Stomach (tissue), 19 donors: ENCODE data around the gene SLITRK3. TPM values are rescaled to one million over a fixed set of nuclear protein-coding genes. Genes with fewer than 3 reads are reported as not detected.

Experiments
- DNase-seq, 2 donors: peaks; one replicate each; pipeline versions ENCODE4 v3.0.0 to v3.0.0-alpha.2; 2013 to 2019
- H3K27ac ChIP-seq, 5 donors: fragments of 200-600 bp in 4 of 5; sonication (generic) in 4 of 5; one replicate each; pipeline ENCODE4 v1.5.1; 2013 to 2019; ENCODE audit warnings: mild to moderate bottlenecking in 1 of 5, moderate library complexity in 1 of 5
- H3K27me3 ChIP-seq, 3 donors: fragments of 200-600 bp; sonication (generic); one replicate each; pipeline ENCODE4 v1.5.1; 2017 to 2019; ENCODE audit warnings: mixed run types in 1 of 3
- H3K36me3 ChIP-seq, 4 donors: fragments of 200-600 bp; sonication (generic); 1 replicate in 3 of 4; 2 replicates in 1 of 4; pipeline ENCODE4 v1.5.1; 2016 to 2019
- H3K4me1 ChIP-seq, 4 donors: fragments of 200-600 bp; sonication (generic); one replicate each; pipeline ENCODE4 v1.5.1; 2016 to 2019
- H3K4me3 ChIP-seq, 4 donors: fragments of 200-600 bp; sonication (generic) in 3 of 4; one replicate each; pipeline ENCODE4 v1.5.1; 2016 to 2019; ENCODE audit warnings: mild to moderate bottlenecking in 1 of 4
- H3K9me3 ChIP-seq, 4 donors: fragments of 200-600 bp; sonication (generic); one replicate each; pipeline ENCODE4 v1.5.1; 2016 to 2019
- EP300 ChIP-seq: sonication (generic); formaldehyde crosslinking; IDR thresholded peaks from one replicate; pipeline ENCODE4 v1.6.1; 2017; ENCODE audit warnings: antibody characterized with exemption
- POLR2A ChIP-seq, 4 donors: fragments of 450-650 bp; IDR thresholded peaks; one replicate each; pipeline ENCODE4 v1.6.1; 2016; ENCODE audit warnings: antibody characterized with exemption in 4 of 4, control low read depth in 2 of 4, mild to moderate bottlenecking in 1 of 4, moderate library complexity in 1 of 4
- POLR2AphosphoS5 ChIP-seq, 3 donors: sonication (generic); formaldehyde crosslinking; IDR thresholded peaks; one replicate each; pipeline ENCODE4 v1.6.1; 2016; ENCODE audit warnings: antibody characterized with exemption in 3 of 3
- WGBS, 5 donors: extraction: QIAGEN DNeasy Blood & Tissue Kit in 3 of 5; methylation state at CpG; one replicate each; pipeline versions ENCODE4 v1.1.5 to v1.1.7; 2013 to 2018; 5-methylcytosine and 5-hydroxymethylcytosine counted together
- intact Hi-C: fragments of 100-400 bp; cut with DNase I; formaldehyde crosslinking; loops from one replicate; pipeline ENCODE4 v1.15.1; 2023; ENCODE audit warnings: low total_unique reads
- long read RNA-seq, 10 donors: transcript quantifications; one replicate each; lab custom pipeline, GENCODE V29; 2026
- polyA plus RNA-seq, 3 donors: library from polyadenylated mRNA; stranded (reverse); fragments of 200-250 nt; gene quantifications; one replicate each; pipeline ENCODE4 v1.2.3, GENCODE V29; 2013
- total RNA-seq, 5 donors: library from RNA; depleted of rRNA; stranded (reverse); fragments of >200 nt; gene quantifications; one replicate each; pipeline versions ENCODE4 v1.1.0 to v1.2.3, GENCODE V29; 2014 to 2016
- TF ChIP-seq, protein P1 (sequence below), 7 experiments: fragments of 450-650 bp in 4 of 7; fragments of 200-600 bp in 3 of 7; sonication (generic) in 3 of 7; IDR thresholded peaks; one replicate each; pipeline ENCODE4 v1.5.1; 2016 to 2019; ENCODE audit warnings: antibody characterized with exemption in 7 of 7, control low read depth in 2 of 7, mild to moderate bottlenecking in 1 of 7
- donor health status: healthy with polysubstance abuse.
- donor health status: Bipolar disorder and iron deficiency.
- donor health status: healthy.

SLITRK3 gene, protein sequence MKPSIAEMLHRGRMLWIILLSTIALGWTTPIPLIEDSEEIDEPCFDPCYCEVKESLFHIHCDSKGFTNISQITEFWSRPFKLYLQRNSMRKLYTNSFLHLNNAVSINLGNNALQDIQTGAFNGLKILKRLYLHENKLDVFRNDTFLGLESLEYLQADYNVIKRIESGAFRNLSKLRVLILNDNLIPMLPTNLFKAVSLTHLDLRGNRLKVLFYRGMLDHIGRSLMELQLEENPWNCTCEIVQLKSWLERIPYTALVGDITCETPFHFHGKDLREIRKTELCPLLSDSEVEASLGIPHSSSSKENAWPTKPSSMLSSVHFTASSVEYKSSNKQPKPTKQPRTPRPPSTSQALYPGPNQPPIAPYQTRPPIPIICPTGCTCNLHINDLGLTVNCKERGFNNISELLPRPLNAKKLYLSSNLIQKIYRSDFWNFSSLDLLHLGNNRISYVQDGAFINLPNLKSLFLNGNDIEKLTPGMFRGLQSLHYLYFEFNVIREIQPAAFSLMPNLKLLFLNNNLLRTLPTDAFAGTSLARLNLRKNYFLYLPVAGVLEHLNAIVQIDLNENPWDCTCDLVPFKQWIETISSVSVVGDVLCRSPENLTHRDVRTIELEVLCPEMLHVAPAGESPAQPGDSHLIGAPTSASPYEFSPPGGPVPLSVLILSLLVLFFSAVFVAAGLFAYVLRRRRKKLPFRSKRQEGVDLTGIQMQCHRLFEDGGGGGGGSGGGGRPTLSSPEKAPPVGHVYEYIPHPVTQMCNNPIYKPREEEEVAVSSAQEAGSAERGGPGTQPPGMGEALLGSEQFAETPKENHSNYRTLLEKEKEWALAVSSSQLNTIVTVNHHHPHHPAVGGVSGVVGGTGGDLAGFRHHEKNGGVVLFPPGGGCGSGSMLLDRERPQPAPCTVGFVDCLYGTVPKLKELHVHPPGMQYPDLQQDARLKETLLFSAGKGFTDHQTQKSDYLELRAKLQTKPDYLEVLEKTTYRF
- total RNA-seq (1 to 10 TPM in 1 of 5 donors, under 1 TPM in 1, not detected in 3; 0.72 to 2.6 TPM), polyA plus RNA-seq (under 1 TPM in 2 of 3 donors, not detected in 1; 0.06 to 0.48 TPM)
- long read RNA-seq, donor 1, full-length matches to known transcripts: 2 of 2 reads
- long read RNA-seq, donor 1, partial matches to known transcripts: 0 of 2 reads
- long read RNA-seq, donor 1, other reads (novel, unspliced or antisense): 0 of 2 reads
- long read RNA-seq, donor 2, full-length matches to known transcripts: 1 of 1 reads
- long read RNA-seq, donor 2, partial matches to known transcripts: 0 of 1 reads
- long read RNA-seq, donor 2, other reads (novel, unspliced or antisense): 0 of 1 reads
- long read RNA-seq, donor 3, full-length matches to known transcripts: 3 of 3 reads
- long read RNA-seq, donor 3, partial matches to known transcripts: 0 of 3 reads
- long read RNA-seq, donor 3, other reads (novel, unspliced or antisense): 0 of 3 reads
- long read RNA-seq, donor 4, full-length matches to known transcripts: 1 of 1 reads
- long read RNA-seq, donor 4, partial matches to known transcripts: 0 of 1 reads
- long read RNA-seq, donor 4, other reads (novel, unspliced or antisense): 0 of 1 reads
- long read RNA-seq, donor 5, full-length matches to known transcripts: 2 of 2 reads
- long read RNA-seq, donor 5, partial matches to known transcripts: 0 of 2 reads
- long read RNA-seq, donor 5, other reads (novel, unspliced or antisense): 0 of 2 reads
- long read RNA-seq, donor 6: 0 reads
- long read RNA-seq, donor 7, full-length matches to known transcripts: 1 of 1 reads
- long read RNA-seq, donor 7, partial matches to known transcripts: 0 of 1 reads
- long read RNA-seq, donor 7, other reads (novel, unspliced or antisense): 0 of 1 reads
- long read RNA-seq, donor 8, full-length matches to known transcripts: 1 of 1 reads
- long read RNA-seq, donor 8, partial matches to known transcripts: 0 of 1 reads
- long read RNA-seq, donor 8, other reads (novel, unspliced or antisense): 0 of 1 reads
- long read RNA-seq, donor 9, full-length matches to known transcripts: 3 of 3 reads
- long read RNA-seq, donor 9, partial matches to known transcripts: 0 of 3 reads
- long read RNA-seq, donor 9, other reads (novel, unspliced or antisense): 0 of 3 reads
- long read RNA-seq, donor 10, full-length matches to known transcripts: 2 of 2 reads
- long read RNA-seq, donor 10, partial matches to known transcripts: 0 of 2 reads
- long read RNA-seq, donor 10, other reads (novel, unspliced or antisense): 0 of 2 reads

DNA sequence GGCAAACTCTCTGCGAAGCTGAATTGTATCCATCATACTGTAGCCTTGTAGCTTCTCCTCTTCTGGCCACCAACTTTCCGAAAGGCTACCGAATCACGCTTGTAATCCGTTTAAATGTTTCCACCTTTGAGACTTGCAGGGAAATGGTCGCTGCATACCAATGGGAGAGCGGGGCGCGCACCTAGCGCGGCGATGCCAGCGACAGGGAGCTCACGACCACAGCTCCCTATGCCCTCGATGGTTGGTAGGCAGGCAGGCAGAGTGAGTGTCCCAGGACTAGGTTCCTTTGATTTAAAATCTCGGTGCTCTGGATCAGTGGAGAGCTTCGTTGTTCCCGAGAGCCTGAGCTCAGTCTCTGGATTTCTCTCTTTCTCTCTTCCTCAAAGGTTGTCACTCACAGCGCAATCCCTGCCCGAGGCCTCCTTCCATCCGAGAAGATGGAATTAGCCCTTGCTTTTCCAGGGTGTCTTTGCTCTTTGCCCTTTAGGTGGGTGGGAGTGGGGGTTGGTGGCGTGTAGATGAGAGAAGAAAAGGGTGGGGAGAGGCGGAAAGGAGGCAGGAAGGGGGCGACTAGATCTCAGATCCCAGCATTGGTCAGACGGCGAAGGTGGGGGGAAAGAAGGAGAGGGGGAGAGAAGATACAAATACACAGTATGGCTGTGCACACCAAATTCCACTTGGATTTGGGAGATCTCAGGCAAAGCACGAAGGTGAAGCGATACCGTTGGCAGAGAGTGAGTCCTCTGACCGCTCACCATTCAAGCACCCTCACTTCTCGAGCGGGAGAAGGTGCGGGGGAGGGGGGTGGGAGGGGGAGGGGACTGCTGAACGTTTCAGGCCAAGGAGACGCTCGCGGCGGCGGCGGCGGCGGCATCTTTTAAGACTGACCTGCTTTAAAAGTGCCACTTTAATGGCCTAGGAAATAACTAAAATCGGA lies at the start of gene SLITRK3:
SLITRK3 (minus strand) TSS at position 745 of the 937 bp plus-strand sequence. CDS start 5,554 bp downstream, outside the sequence.
- Histone ChIP-seq H3K4me1 (peaks cover 16 to 51% (median 38%) of the 10 kb centered on the region in 4 donors), H3K36me3 (no peaks in the 10 kb centered on the region), H3K4me3 (peak within 1 kb of the TSS; percentile 42 to 51 (median 46)), H3K9me3 (no peaks in the 10 kb centered on the region), H3K27ac (peak within 1 kb of the TSS in 1 of 5 donors; percentile 41), H3K27me3 (peaks cover 4 to 82% (median 62%) of the 10 kb centered on the region in 3 donors)
- intact Hi-C loops: no loop called here
- 3 to 4% (median 4%) methylated on average over 42 to 43 of the region's 43 CpGs for WGBS, 5 donors
- TF ChIP-seq POLR2A (IDR thresholded peaks at IDR 0.05) (no peak), EP300 (no peak), POLR2AphosphoS5 (IDR thresholded peaks at IDR 0.05) (no peak)
- TF ChIP-seq, protein P1, sequence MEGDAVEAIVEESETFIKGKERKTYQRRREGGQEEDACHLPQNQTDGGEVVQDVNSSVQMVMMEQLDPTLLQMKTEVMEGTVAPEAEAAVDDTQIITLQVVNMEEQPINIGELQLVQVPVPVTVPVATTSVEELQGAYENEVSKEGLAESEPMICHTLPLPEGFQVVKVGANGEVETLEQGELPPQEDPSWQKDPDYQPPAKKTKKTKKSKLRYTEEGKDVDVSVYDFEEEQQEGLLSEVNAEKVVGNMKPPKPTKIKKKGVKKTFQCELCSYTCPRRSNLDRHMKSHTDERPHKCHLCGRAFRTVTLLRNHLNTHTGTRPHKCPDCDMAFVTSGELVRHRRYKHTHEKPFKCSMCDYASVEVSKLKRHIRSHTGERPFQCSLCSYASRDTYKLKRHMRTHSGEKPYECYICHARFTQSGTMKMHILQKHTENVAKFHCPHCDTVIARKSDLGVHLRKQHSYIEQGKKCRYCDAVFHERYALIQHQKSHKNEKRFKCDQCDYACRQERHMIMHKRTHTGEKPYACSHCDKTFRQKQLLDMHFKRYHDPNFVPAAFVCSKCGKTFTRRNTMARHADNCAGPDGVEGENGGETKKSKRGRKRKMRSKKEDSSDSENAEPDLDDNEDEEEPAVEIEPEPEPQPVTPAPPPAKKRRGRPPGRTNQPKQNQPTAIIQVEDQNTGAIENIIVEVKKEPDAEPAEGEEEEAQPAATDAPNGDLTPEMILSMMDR (IDR thresholded peaks at IDR 0.05): no peak
- peak in 1 of 2 donors; percentile 49 for DNase-seq

DNA sequence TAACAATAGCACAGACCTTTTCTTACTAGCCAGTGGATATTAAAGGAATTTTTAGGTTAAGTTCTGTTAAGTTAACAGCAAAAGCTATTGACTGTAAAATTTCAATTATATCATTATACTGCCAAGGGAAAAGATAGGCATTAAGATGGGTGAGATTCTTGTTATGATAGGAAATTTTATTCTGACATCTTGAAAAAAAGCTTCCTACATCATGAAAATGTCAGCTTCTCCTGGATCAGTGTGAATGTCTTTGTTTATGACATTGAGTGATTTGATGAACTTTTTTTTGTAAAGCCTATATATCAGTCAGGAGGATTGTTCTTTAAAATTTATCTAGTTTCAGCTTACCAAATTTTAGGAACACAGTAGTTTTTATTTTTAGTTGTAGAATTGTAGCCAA lies 47.4 kb upstream of the SLITRK3 start:
- H3K27me3 ChIP-seq: no peaks in the 10 kb centered on the region
- intact Hi-C loops: no loop called here
- H3K36me3 ChIP-seq: no peaks in the 10 kb centered on the region
- DNase-seq: no peak
- no peaks in the 10 kb centered on the region for H3K9me3 ChIP-seq
- no peaks in the 10 kb centered on the region for H3K4me1 ChIP-seq
- no peak overlapping the region for H3K4me3 ChIP-seq
- TF ChIP-seq EP300: no peak
- TF ChIP-seq, protein P1 (IDR thresholded peaks at IDR 0.05): no peak
- TF ChIP-seq POLR2A (IDR thresholded peaks at IDR 0.05): no peak
- no peak for TF ChIP-seq POLR2AphosphoS5 (IDR thresholded peaks at IDR 0.05)
- no peak overlapping the region for H3K27ac ChIP-seq
